Heart right ventricle (tissue), 16 donors: ENCODE data around the gene ZNF618. TPM values are rescaled to one million over a fixed set of nuclear protein-coding genes. Genes with fewer than 3 reads are reported as not detected.

ENCODE experiments used
- ATAC-seq, 8 donors: fragments of 200-7000 bp; cut with Tn5 transposase; one replicate each; pipeline ENCODE4 v1.9.1; 2020; ENCODE audit warnings: mild to moderate bottlenecking in 8 of 8, moderate library complexity in 8 of 8, moderate number of reproducible peaks in 1 of 8
- DNase-seq, 2 donors: peaks; one replicate each; pipeline ENCODE4 v3.0.0-alpha.2; 2020
- H3K27ac ChIP-seq, 10 donors: fragments of 200-600 bp; sonication (generic) in 2 of 10; one replicate each; pipeline versions ENCODE4 v1.5.0 to v1.8.0; 2020 to 2022; ENCODE audit warnings: mild to moderate bottlenecking in 3 of 10
- H3K27me3 ChIP-seq, 7 donors: fragments of 200-600 bp; one replicate each; pipeline ENCODE4 v1.8.0; 2021 to 2022; ENCODE audit warnings: mild to moderate bottlenecking in 2 of 7
- H3K36me3 ChIP-seq, 9 donors: fragments of 200-600 bp; sonication (generic) in 1 of 9; one replicate each; pipeline versions ENCODE4 v1.5.0 to v1.8.0; 2020 to 2022; ENCODE audit warnings: mild to moderate bottlenecking in 2 of 9
- H3K4me1 ChIP-seq, 9 donors: fragments of 200-600 bp; sonication (generic) in 1 of 9; one replicate each; pipeline versions ENCODE4 v1.5.0 to v1.8.0; 2020 to 2022; ENCODE audit warnings: mild to moderate bottlenecking in 4 of 9
- H3K4me3 ChIP-seq, 10 donors: fragments of 200-600 bp; sonication (generic) in 2 of 10; one replicate each; pipeline versions ENCODE4 v1.5.0 to v1.8.0; 2020 to 2022; ENCODE audit warnings: mild to moderate bottlenecking in 7 of 10, moderate library complexity in 2 of 10
- H3K9me3 ChIP-seq, 11 donors: fragments of 200-600 bp in 10 of 11; sonication (generic) in 2 of 11; one replicate each; pipeline versions ENCODE4 v1.5.0 to v1.8.0; 2013 to 2022; ENCODE audit warnings: mild to moderate bottlenecking in 2 of 11, control low read depth in 1 of 11, moderate library complexity in 1 of 11
- WGBS, 2 donors: extraction: QIAGEN DNeasy Blood & Tissue Kit; methylation state at CpG; one replicate each; pipeline ENCODE4 v1.1.7; 2013; ENCODE audit warnings: inconsistent platforms in 1 of 2; 5-methylcytosine and 5-hydroxymethylcytosine counted together
- intact Hi-C, 10 donors: fragments of 100-400 bp; cut with DNase I; formaldehyde crosslinking; loops; one replicate each; pipeline versions ENCODE4 v1.11.1 to v1.14.2; 2022
- polyA plus RNA-seq, 2 donors: library from polyadenylated mRNA; stranded (reverse); fragments of 200-250 nt; gene quantifications; one replicate each; pipeline ENCODE4 v1.2.3, GENCODE V29; 2013
- total RNA-seq, 10 donors: library from RNA; stranded (reverse); fragmentation: NEBNext Ultra II Directional in 3 of 10; extraction: Animal tissue kit (Norgen Biotek cat#: 25700) in 3 of 10; gene quantifications; one replicate each; pipeline versions ENCODE4 v1.2.1 to v1.2.4, GENCODE V29; 2021 to 2023
- TF ChIP-seq, protein P1 (sequence below), 9 donors: fragments of 200-600 bp; sonication (generic) in 2 of 9; IDR thresholded peaks; one replicate each; pipeline versions ENCODE4 v1.5.0 to v1.8.0; 2021 to 2022; ENCODE audit warnings: antibody characterized with exemption in 9 of 9, mild to moderate bottlenecking in 5 of 9, moderate library complexity in 1 of 9
- donor health status: Arrhythmogenic right ventricular cardiomyopathy.
- donor health status: ischemic (EF 13 %, LVEDD 7.1; RV severe dilation, severe dysfunction).
- donor health status: healthy with polysubstance abuse.
- donor health status: DM: no; HTN: yes; CAD: no.
- donor health status: DM: no; HTN: no; CAD: no.
- donor health status: ischemic (EF 25% LVEDD 6.9; RV normal size, moderate dysfunction).
- donor health status: ischemic (EF 25% LVEDD 5.7; RV mildly dilated, moderate dysfunction).
- donor health status: healthy.
- donor health status: DM: yes; HTN: yes; CAD: no.
- donor health status: Ischemic cardiomyopathy.
- donor health status: ischemic (EF 35%, LVEDD 5.7; RV mildly dilated, moderate dysfunction).
- donor health status: nonischemic (EF 11% LVEDD 7.7; RV severe dilation, severe dysfunction).
- donor health status: DM: yes; HTN: yes; CAD: no.
- donor health status: PGD.
- donor health status: ischemic (EF 29% LVEDD 5.4; RV normal size, mild dysfunction).
- donor health status: nonischemic (EF 23%, LVEDD 6.1; RV moderate dilation, normal function).

Gene ZNF618
- total and polyA plus RNA-seq, 12 donors: 0.59 to 2.5 (median 1.6) TPM

DNA sequence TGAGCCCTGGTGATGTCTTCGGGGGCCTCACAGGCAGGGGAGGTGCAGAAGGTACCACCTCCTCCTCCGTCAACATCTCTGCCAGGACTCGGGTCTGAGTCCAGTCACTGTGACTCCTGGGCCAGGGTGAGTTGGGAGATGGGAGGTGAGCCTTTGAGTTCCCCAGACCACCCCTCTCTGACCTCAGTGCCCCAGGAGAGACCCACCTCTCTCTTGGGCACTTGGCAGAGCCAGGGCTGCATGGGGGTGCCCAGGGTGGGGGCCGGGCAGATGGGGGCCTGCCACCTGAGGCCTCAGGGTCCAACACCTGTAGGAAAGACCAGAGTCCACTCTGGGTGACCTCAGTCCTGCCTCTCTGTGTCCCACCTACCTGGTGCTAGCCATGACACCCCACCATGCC is 216.2 kb downstream of the ZNF618 start:
- DNase-seq (no peak), ATAC-seq (no peak)
- Histone ChIP-seq H3K27ac (no peak overlapping the region), H3K9me3 (no peaks in the 10 kb centered on the region), H3K27me3 (peaks cover 0 to 38% (median 16%) of the 10 kb centered on the region in 7 donors), H3K4me3 (no peak overlapping the region), H3K4me1 (peaks cover 0 to 1% (median 0%) of the 10 kb centered on the region in 9 donors), H3K36me3 (no peaks in the 10 kb centered on the region)
- intact Hi-C loops: no loop called here
- TF ChIP-seq, protein P1, sequence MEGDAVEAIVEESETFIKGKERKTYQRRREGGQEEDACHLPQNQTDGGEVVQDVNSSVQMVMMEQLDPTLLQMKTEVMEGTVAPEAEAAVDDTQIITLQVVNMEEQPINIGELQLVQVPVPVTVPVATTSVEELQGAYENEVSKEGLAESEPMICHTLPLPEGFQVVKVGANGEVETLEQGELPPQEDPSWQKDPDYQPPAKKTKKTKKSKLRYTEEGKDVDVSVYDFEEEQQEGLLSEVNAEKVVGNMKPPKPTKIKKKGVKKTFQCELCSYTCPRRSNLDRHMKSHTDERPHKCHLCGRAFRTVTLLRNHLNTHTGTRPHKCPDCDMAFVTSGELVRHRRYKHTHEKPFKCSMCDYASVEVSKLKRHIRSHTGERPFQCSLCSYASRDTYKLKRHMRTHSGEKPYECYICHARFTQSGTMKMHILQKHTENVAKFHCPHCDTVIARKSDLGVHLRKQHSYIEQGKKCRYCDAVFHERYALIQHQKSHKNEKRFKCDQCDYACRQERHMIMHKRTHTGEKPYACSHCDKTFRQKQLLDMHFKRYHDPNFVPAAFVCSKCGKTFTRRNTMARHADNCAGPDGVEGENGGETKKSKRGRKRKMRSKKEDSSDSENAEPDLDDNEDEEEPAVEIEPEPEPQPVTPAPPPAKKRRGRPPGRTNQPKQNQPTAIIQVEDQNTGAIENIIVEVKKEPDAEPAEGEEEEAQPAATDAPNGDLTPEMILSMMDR (IDR thresholded peaks at IDR 0.05): no peak
- WGBS, 2 donors: 91% methylated on average over 4 of the region's 4 CpGs

DNA sequence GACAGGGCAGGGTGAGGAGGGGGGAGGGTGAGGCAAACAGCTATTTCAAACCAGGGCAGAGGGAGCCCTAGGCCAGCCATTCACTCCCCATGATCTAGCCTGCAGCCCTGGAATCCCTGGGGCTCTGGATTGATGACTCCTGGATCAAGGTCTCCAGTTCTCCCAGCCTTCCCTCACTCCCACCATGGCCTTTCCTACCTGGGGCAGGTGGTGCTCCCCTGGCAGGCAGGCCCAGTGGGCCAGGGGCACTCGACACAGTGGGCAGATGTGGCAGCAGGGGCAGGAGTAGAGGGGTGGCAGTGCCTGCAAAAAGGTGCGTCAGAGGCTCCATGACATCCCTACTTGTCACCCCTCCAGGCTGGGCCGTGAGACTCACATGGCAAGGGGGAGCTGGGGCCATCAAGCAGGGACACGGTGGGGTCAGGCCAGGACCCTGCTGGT is 216.9 kb downstream of the ZNF618 start:
- TF ChIP-seq, protein P1 (IDR thresholded peaks at IDR 0.05): no peak
- intact Hi-C loops: no loop called here

DNA sequence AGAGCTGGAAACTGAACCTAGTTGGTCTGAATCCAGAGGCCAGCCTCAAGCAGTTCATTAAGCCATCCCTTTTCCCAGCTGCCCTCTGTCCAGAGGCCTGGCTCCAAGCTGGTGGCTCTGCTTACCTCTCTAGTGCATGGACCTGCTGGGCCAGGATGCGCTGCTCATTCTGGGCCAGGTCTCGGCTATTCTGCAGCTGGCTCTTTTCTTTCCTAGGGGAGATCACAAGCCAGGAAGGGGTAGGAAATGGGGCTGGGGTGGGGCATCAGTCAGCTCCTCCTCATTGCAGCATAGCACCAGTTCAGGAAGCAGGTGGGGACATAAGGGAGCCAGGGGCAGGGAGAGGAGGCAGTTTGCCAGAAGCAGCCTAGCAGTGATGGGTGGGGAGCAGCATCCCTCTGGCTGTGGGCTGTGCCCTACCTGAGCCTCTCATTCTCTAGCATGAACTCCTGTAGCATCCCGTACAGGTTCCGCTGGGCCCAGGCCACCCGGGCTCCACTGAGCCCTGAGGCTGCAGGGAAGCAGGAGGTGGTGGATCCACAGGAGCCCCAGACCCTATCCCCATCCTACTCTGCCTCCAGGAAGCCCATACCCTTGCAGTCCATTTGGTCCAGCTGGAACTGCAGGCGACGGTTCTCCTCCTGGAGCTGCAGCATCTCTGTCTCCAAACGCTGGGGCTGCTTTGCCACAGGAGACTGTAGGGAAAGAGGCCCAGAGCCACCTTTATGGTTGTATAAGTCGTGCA is 217.8 kb downstream of the ZNF618 start:
- ATAC-seq (no peak), DNase-seq (no peak)
- intact Hi-C loops: no loop called here
- Histone ChIP-seq H3K9me3 (no peaks in the 10 kb centered on the region), H3K4me3 (no peak overlapping the region), H3K4me1 (peaks cover 0 to 14% (median 7%) of the 10 kb centered on the region in 9 donors), H3K27ac (no peak overlapping the region), H3K27me3 (peaks cover 4 to 47% (median 31%) of the 10 kb centered on the region in 7 donors), H3K36me3 (no peaks in the 10 kb centered on the region)
- TF ChIP-seq, protein P1 (IDR thresholded peaks at IDR 0.05): no peak
- WGBS, 2 donors: 89 to 93% methylated on average over 9 of the region's 9 CpGs

More for the DNA sequence above, 216.9 kb downstream of the ZNF618 start:
- 89 to 91% methylated on average over 4 of the region's 4 CpGs for WGBS, 2 donors
- H3K36me3 ChIP-seq: no peaks in the 10 kb centered on the region
- no peak overlapping the region for H3K4me3 ChIP-seq
- peaks cover 0 to 8% (median 5%) of the 10 kb centered on the region in 9 donors for H3K4me1 ChIP-seq
- H3K9me3 ChIP-seq: no peaks in the 10 kb centered on the region
- no peak overlapping the region for H3K27ac ChIP-seq
- no peak for DNase-seq
- ATAC-seq: no peak
- peaks cover 4 to 45% (median 23%) of the 10 kb centered on the region in 7 donors for H3K27me3 ChIP-seq

DNA sequence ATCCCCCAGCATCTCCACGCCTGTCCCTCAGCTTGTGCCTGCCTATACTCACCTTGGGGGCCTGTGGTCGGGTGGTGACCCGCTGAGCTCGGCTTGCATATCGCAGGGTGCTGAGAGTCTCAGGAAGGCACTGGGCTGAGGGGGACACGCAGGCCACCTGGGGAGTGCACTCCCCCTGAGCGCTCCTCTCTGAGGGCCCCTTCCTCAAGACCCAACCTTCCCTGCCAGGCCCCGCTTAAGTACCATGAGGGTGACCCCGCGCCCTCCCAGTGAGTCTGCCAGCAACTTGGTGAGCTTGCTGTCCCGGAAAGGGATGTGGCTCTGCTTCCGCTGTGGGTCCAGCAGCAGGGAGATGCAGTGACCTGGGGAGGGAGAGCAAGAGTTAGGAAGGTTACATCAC is 218.9 kb downstream of the ZNF618 start:
- DNase-seq (no peak), ATAC-seq (no peak)
- TF ChIP-seq, protein P1 (IDR thresholded peaks at IDR 0.05): no peak
- Histone ChIP-seq H3K36me3 (no peaks in the 10 kb centered on the region), H3K9me3 (no peaks in the 10 kb centered on the region), H3K27me3 (peaks cover 4 to 50% (median 39%) of the 10 kb centered on the region in 7 donors), H3K4me1 (peaks cover 0 to 16% (median 7%) of the 10 kb centered on the region in 9 donors), H3K27ac (no peak overlapping the region), H3K4me3 (no peak overlapping the region)
- WGBS, 2 donors: 94 to 97% methylated on average over 12 of the region's 12 CpGs
- intact Hi-C loops: loop anchor here in 1 of 10 donors (5.0 kb wide), 1 partner anchor 187 kb away; no protein-coding TSS in a partner anchor
